ENCODE results near the gene SEPTIN10.

- TF ChIP-seq CTCF (IDR thresholded peaks at IDR 0.05): no peak
- no peak for TF ChIP-seq POLR2AphosphoS5 (IDR thresholded peaks at IDR 0.05; ENCODE audit: low read depth, low read length)
- TF ChIP-seq TCF7L2 (IDR thresholded peaks at IDR 0.05; ENCODE audit: low read depth, low read length): no peak
- no peak for TF ChIP-seq REST (IDR thresholded peaks at IDR 0.05; ENCODE audit: insufficient read depth in 1 of 2, low read depth in 2 of 2, low read length in 1 of 2)
Observed at GRCh38 chr2:109493176-109493935, 120.4 kb downstream of the SEPTIN10 start.
